Measurements from ENCODE around the gene TAPBPL. TPM values are rescaled to one million over a fixed set of nuclear protein-coding genes. Genes with fewer than 3 reads are reported as not detected.

Gene TAPBPL
- total RNA-seq, 4 donors from 2014 or later, result 11.6 to 31.3 (median 16.4) TPM

- no peaks in the 10 kb centered on the region for H3K27me3 ChIP-seq
- no peak for ATAC-seq
- TF ChIP-seq EP300 (IDR thresholded peaks at IDR 0.05) (no peak), CTCF (IDR thresholded peaks at IDR 0.05) (no peak), POLR2AphosphoS5 (IDR thresholded peaks at IDR 0.05) (no peak), POLR2A (IDR thresholded peaks at IDR 0.05) (no peak)
- peaks cover 0 to 64% (median 4%) of the 10 kb centered on the region in 3 donors for H3K4me1 ChIP-seq
- H3K27ac ChIP-seq, result peak overlapping the region in 2 of 4 donors; percentile 1 to 83
- no peak overlapping the region for H3K4me3 ChIP-seq
- peaks cover 0 to 30% of the 10 kb centered on the region in 2 donors for H3K36me3 ChIP-seq
- no peaks in the 10 kb centered on the region for H3K9me3 ChIP-seq
Observed at GRCh38 chr12:6468283-6468575, 16.4 kb downstream of the TAPBPL start.

GRCh38 chr12:6469092-6469491, 17.2 kb downstream of the TAPBPL start:
- Histone ChIP-seq H3K4me1 (peaks cover 0 to 58% (median 4%) of the 10 kb centered on the region in 3 donors), H3K9me3 (no peaks in the 10 kb centered on the region), H3K27me3 (no peaks in the 10 kb centered on the region), H3K36me3 (peaks cover 0 to 21% of the 10 kb centered on the region in 2 donors), H3K4me3 (peak overlapping the region; percentile 61 to 63), H3K27ac (peak overlapping the region; percentile 70 to 93 (median 84))
- no peak for ATAC-seq
- 43 to 64% methylated on average over 1 to 6 of the region's 6 CpGs for WGBS, 2 donors (ENCODE audit: low coverage in 1 of 2)
- no peak for TF ChIP-seq CTCF (IDR thresholded peaks at IDR 0.05)
- no peak for TF ChIP-seq POLR2A (IDR thresholded peaks at IDR 0.05)
- no peak for TF ChIP-seq POLR2AphosphoS5 (IDR thresholded peaks at IDR 0.05)
- TF ChIP-seq EP300 (IDR thresholded peaks at IDR 0.05), result no peak

GRCh38 chr12:6469609-6470374, 17.9 kb downstream of the TAPBPL start:
- ATAC-seq, result no peak
- Histone ChIP-seq H3K27ac (peak overlapping the region; percentile 70 to 93 (median 84)), H3K27me3 (no peaks in the 10 kb centered on the region), H3K9me3 (no peaks in the 10 kb centered on the region), H3K4me3 (peak overlapping the region; percentile 61 to 63), H3K4me1 (peaks cover 0 to 53% (median 4%) of the 10 kb centered on the region in 3 donors), H3K36me3 (peaks cover 0 to 14% of the 10 kb centered on the region in 2 donors)
- WGBS, 2 donors (ENCODE audit: low coverage in 1 of 2), result 30 to 47% methylated on average over 4 to 7 of the region's 16 CpGs
- no peak for TF ChIP-seq EP300 (IDR thresholded peaks at IDR 0.05)
- TF ChIP-seq POLR2A (IDR thresholded peaks at IDR 0.05), result no peak
- TF ChIP-seq POLR2AphosphoS5 (IDR thresholded peaks at IDR 0.05), result no peak
- TF ChIP-seq CTCF (IDR thresholded peaks at IDR 0.05), result no peak

GRCh38 chr12:6470375-6471163, 18.7 kb downstream of the TAPBPL start, which contains the start of gene VAMP1:
VAMP1 (minus strand) TSS chr12:6470677; CDS start chr12:6470531, 146 bp downstream.
- ATAC-seq, result peak; percentile 96
- Histone ChIP-seq H3K4me3 (peak within 1 kb of the TSS; percentile 61 to 63), H3K36me3 (peaks cover 0 to 10% of the 10 kb centered on the region in 2 donors), H3K4me1 (peaks cover 0 to 50% (median 4%) of the 10 kb centered on the region in 3 donors), H3K9me3 (no peaks in the 10 kb centered on the region), H3K27me3 (no peaks in the 10 kb centered on the region), H3K27ac (peak within 1 kb of the TSS; percentile 70 to 93 (median 84))
- 0 to 1% methylated on average over 1 to 14 of the region's 69 CpGs for WGBS, 2 donors (ENCODE audit: low coverage in 1 of 2)
- TF ChIP-seq EP300 (IDR thresholded peaks at IDR 0.05) (no peak), CTCF (IDR thresholded peaks at IDR 0.05) (peak in 2 of 4 experiments; percentile 16 to 51), POLR2AphosphoS5 (IDR thresholded peaks at IDR 0.05) (peak; percentile 99), POLR2A (IDR thresholded peaks at IDR 0.05) (peak; percentile 99)

Data from gastroesophageal sphincter (tissue), 4 donors.